Aorta (tissue), 5 donors: ENCODE measurements around the gene TBCD. TPM values are rescaled to one million over a fixed set of nuclear protein-coding genes. Genes with fewer than 3 reads are reported as not detected.
A peak's percentile ranks its signal among the peaks of the same experiment; 100 is the strongest.

Experiments used
- ATAC-seq: fragments of 200-7000 bp; cut with Tn5 transposase; one replicate; pipeline ENCODE4 v1.9.1; 2022; ENCODE audit warnings: moderate library complexity; ENCODE audit not compliant: low FRiP score
- DNase-seq, 2 donors: peaks; one replicate each; pipeline ENCODE4 v3.0.0-alpha.2; 2020
- H3K27ac ChIP-seq, 2 donors: one replicate each; pipeline ENCODE4 v1.5.1; 2013; ENCODE audit warnings: low read length in 2 of 2, mild to moderate bottlenecking in 2 of 2, moderate library complexity in 2 of 2, control low read depth in 1 of 2, inconsistent platforms in 1 of 2, low read depth in 1 of 2
- H3K27me3 ChIP-seq, 2 donors: one replicate each; pipeline ENCODE4 v1.6.1; 2013; ENCODE audit warnings: control low read depth in 1 of 2, low read length in 1 of 2, mild to moderate bottlenecking in 1 of 2, moderate library complexity in 1 of 2; ENCODE audit not compliant: insufficient read depth in 2 of 2, control insufficient read depth in 1 of 2
- H3K36me3 ChIP-seq, 2 donors: one replicate each; pipeline ENCODE4 v1.6.1; 2013; ENCODE audit warnings: control low read depth in 1 of 2, low read length in 1 of 2, mild to moderate bottlenecking in 1 of 2; ENCODE audit not compliant: insufficient read depth in 2 of 2, control insufficient read depth in 1 of 2
- H3K4me1 ChIP-seq, 2 donors: one replicate each; pipeline ENCODE4 v1.6.1; 2013; ENCODE audit warnings: low read length in 2 of 2, control low read depth in 1 of 2, mild to moderate bottlenecking in 1 of 2, moderate library complexity in 1 of 2; ENCODE audit not compliant: insufficient read depth in 2 of 2, control insufficient read depth in 1 of 2
- H3K4me3 ChIP-seq, 2 donors: one replicate each; pipeline ENCODE4 v1.5.1; 2013; ENCODE audit warnings: low read length in 2 of 2, control low read depth in 1 of 2, mild to moderate bottlenecking in 1 of 2
- H3K9me3 ChIP-seq: one replicate; pipeline ENCODE4 v1.6.1; 2013; ENCODE audit warnings: mild to moderate bottlenecking, low read length; ENCODE audit not compliant: control insufficient read depth
- WGBS, 2 donors: extraction: QIAGEN DNeasy Blood & Tissue Kit; methylation state at CpG; one replicate each; pipeline ENCODE4 v1.1.7; 2013; 5-methylcytosine and 5-hydroxymethylcytosine counted together
- intact Hi-C, 2 donors: fragments of 100-400 bp; cut with DNase I; formaldehyde crosslinking; loops; one replicate each; pipeline versions ENCODE4 v1.14.2 to v1.15.0; 2022
- polyA plus RNA-seq, 2 donors: library from polyadenylated mRNA; stranded (reverse); fragments of 200-250 nt; gene quantifications; one replicate each; pipeline ENCODE4 v1.2.3, GENCODE V29; 2013
- total RNA-seq, 2 donors: library from RNA; stranded (reverse); fragmentation: NEBNext Ultra II Directional; extraction: Animal tissue kit (Norgen Biotek cat#: 25700); gene quantifications; one replicate each; pipeline ENCODE4 v1.2.1, GENCODE V29; 2021
- donor health status: healthy with polysubstance abuse.
- donor health status: Bipolar disorder and iron deficiency.
- donor health status: DM: no; HTN: no; CAD: no.
- donor health status: DM: no; HTN: no; CAD: no.
- donor health status: DM: yes; HTN: yes; CAD: no.

TBCD gene
- total and polyA plus RNA-seq, 4 donors, result 20.0 to 182 (median 111) TPM

DNA sequence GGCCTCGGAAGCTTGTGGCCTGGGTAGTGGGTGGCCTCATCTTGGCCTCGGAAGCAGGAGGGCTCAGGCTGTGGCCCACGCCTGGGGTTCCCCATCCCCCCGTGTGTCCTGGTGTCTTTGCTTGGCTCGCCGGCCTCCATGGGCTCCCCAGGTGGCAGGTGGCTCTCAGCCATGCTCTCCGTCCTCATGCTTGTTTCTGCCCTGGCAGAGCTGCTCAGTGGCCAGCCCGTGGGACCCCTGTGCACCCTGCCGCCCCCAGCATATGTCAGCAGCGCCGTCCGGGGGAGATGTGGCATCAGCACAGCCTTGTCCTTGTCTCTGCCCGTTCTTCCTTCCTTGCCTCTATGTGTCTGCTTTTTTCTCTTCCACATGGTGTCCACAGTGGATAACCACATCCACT lies 38.5 kb downstream of the TBCD start:
- H3K27ac ChIP-seq, result no peak overlapping the region
- H3K36me3 ChIP-seq, result no peaks in the 10 kb centered on the region
- DNase-seq (no peak), ATAC-seq (no peak)
- no peaks in the 10 kb centered on the region for H3K9me3 ChIP-seq
- H3K4me3 ChIP-seq, result no peak overlapping the region
- WGBS, 2 donors, result 92 to 96% methylated on average over 13 of the region's 13 CpGs
- intact Hi-C loops, result no loop called here
- no peaks in the 10 kb centered on the region for H3K27me3 ChIP-seq
- no peaks in the 10 kb centered on the region for H3K4me1 ChIP-seq

DNA sequence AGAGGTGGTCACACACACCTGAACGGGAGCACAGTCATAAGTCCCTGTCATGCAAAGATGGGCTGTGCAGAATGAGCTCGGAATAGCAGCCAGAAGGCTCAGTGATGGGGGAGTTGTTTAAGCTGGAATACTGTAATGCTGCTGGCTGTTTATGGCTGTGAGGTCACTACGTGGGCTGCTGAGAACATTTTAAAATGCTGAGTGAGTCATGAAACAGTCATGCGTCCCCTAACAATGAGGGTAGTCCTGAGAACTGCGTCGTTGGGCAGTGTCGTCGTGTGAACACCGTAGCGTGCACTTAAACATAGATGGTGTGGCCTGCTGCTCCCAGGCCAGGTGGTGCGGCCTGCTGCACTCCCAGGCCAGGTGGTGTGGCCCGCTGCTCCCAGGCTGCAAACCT lies 39.7 kb downstream of the TBCD start:
- ATAC-seq (no peak), DNase-seq (no peak)
- no peak overlapping the region for H3K27ac ChIP-seq
- no peaks in the 10 kb centered on the region for H3K4me1 ChIP-seq
- no peaks in the 10 kb centered on the region for H3K9me3 ChIP-seq
- H3K4me3 ChIP-seq, result no peak overlapping the region
- no peaks in the 10 kb centered on the region for H3K36me3 ChIP-seq
- no peaks in the 10 kb centered on the region for H3K27me3 ChIP-seq
- 85 to 88% methylated on average over 12 of the region's 12 CpGs for WGBS, 2 donors
- intact Hi-C loops, result no loop called here

DNA sequence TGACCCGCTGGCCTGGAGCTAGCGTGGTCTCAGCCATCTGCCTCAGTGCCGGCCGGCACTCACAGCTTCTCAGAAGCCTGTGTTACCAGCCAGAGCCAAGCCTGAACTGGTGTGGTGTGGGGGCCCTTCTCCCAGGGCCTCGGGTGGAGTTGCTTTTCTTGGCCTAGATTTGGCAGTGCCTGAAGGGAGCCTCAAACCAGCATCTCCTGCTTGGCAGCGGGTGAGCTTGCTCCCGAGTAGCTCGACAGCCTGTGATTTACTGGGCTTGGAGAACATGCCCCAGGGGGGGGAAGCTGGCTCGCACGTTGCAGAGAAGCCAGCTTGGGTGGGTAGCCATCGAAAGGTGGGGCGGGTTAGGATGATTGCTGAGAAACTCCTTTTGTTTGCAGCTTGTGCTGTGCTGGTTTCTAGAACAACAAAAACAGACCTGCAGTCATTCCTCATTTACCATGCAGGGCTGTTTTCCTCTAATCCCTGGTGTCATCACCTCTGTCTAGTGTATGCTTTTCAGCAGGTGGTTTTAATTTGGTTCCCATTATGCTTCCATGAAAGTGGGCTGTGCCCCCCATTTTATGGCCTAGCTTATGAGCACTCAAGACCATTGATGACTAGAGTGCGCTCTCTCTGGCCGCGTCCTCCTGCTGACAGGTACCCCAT lies 42.2 kb downstream of the TBCD start:
- no peak overlapping the region for H3K27ac ChIP-seq
- peak; percentile 74 for ATAC-seq
- peak in 1 of 2 donors; percentile 74 for DNase-seq

DNA sequence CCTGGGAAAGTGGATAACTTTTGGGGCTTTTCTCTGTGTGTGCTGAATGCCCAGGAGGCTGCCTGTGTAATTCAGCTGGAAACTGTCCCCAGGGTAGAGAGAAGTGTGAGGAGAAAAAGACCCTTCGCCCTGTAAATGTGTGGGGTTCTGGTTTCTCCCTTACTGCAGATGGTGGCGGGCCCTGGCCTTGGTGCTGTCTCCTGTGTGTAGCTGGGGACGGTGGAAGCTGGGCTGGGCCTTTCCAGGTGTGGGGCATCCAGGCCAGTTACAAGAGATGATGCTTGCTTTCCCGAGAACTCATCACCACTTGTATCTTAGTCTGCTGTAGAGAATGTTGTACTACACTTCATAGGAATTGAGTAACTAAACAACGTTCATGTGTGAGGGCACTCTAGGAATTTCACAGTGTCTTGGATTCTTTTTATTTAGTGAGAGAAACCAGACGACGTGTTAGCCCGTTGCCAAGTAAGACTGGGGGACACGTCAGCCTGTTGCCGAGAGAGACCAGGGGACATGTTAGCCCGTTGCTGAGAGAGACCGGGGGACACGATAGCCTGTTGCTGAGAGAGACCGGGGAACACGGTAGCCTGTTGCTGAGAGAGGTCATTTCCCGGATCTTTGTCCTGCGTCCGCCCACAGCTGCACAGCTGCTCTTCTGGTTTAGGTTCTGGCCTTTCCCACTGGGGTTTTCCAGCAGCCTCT lies 43.1 kb downstream of the TBCD start:
- Histone ChIP-seq H3K27me3 (no peaks in the 10 kb centered on the region), H3K4me3 (no peak overlapping the region), H3K9me3 (no peaks in the 10 kb centered on the region), H3K36me3 (peaks cover 0 to 2% of the 10 kb centered on the region in 2 donors), H3K27ac (no peak overlapping the region), H3K4me1 (no peaks in the 10 kb centered on the region)
- intact Hi-C loops, result no loop called here
- WGBS, 2 donors, result 94 to 96% methylated on average over 18 of the region's 18 CpGs
- DNase-seq, result no peak
- no peak for ATAC-seq

More for the DNA sequence above, 42.2 kb downstream of the TBCD start:
- WGBS, 2 donors, result 29 to 32% methylated on average over 14 to 15 of the region's 15 CpGs
- intact Hi-C loops, result no loop called here
- Histone ChIP-seq H3K4me1 (no peaks in the 10 kb centered on the region), H3K9me3 (no peaks in the 10 kb centered on the region), H3K27me3 (no peaks in the 10 kb centered on the region), H3K36me3 (no peaks in the 10 kb centered on the region), H3K4me3 (no peak overlapping the region)

DNA sequence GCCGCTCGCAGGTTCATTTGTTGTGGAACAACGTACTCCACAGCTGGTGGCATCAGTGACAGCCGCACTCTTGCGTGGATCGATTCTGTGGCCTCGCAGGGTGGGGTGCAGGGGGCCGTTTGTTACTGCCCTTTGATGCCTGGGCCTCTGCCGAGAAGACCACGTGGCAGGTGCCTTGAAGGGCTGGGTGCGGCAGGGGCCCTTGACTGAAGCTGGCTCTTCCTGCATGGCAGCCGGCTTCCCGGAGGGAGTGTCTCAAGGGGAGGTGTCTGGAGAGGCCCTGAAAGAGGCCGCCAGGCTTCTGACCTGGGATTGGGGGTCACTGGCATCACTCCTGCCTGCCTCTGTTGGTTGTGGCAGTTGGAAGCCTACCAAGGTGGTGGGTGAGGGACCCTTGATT lies 43.8 kb downstream of the TBCD start:
- 96% methylated on average over 14 of the region's 14 CpGs for WGBS, 2 donors
- Histone ChIP-seq H3K4me3 (no peak overlapping the region), H3K9me3 (no peaks in the 10 kb centered on the region), H3K27me3 (no peaks in the 10 kb centered on the region), H3K36me3 (peaks cover 0 to 2% of the 10 kb centered on the region in 2 donors), H3K27ac (no peak overlapping the region), H3K4me1 (no peaks in the 10 kb centered on the region)
- intact Hi-C loops, result no loop called here
- ATAC-seq (no peak), DNase-seq (peak in 1 of 2 donors; percentile 70)

DNA sequence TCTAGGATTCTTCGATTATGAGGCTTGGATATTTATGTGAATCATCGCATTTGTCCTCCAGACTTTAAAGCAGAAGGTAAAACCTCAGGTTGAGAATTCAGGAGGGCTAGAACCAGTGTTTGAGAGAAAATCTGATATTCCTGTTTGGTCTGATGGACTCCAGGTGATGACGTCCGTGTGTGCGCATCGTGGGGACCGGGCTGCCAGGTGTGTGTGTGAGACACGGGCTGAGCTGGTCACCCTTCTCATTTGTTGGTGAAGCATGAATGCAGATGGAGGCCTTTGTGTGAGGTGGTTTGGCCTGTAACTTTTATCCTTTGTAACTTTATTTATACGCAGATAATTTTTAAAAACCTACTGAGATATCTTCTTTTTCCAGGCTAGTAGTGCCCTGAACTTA lies 45.2 kb downstream of the TBCD start:
- no peak overlapping the region for H3K4me3 ChIP-seq
- intact Hi-C loops, result no loop called here
- H3K27me3 ChIP-seq, result no peaks in the 10 kb centered on the region
- no peaks in the 10 kb centered on the region for H3K4me1 ChIP-seq
- H3K27ac ChIP-seq, result no peak overlapping the region
- DNase-seq (no peak), ATAC-seq (no peak)
- H3K9me3 ChIP-seq, result no peaks in the 10 kb centered on the region
- peaks cover 0 to 2% of the 10 kb centered on the region in 2 donors for H3K36me3 ChIP-seq
- WGBS, 2 donors, result 96% methylated on average over 9 of the region's 9 CpGs

DNA sequence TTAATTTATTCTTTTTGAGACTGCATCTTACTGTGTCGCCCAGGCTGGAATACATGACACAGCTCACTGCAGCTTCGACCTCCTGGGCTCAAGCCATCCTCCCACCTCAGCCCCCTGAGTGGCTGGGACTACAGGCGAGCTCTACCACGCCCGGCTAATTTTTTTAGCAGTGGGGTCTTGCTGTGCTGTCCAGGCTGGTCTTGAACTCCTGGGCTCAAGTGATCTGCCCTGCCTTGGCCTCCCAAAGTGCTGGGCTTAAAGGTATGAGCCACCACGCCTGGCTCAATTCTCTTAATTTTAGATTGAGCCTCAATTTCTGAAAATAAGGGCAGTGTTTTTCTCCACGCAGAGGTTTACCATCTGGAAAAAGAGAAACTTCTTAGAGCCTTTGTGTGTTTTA lies 46.9 kb downstream of the TBCD start:
- Histone ChIP-seq H3K27me3 (no peaks in the 10 kb centered on the region), H3K27ac (no peak overlapping the region), H3K36me3 (peaks cover 0 to 2% of the 10 kb centered on the region in 2 donors), H3K9me3 (no peaks in the 10 kb centered on the region), H3K4me3 (no peak overlapping the region), H3K4me1 (no peaks in the 10 kb centered on the region)
- ATAC-seq, result no peak
- 97 to 99% methylated on average over 7 of the region's 7 CpGs for whole genome bisulfite sequencing, 2 donors
- no peak for DNase-seq
- intact Hi-C loops, result no loop called here

DNA sequence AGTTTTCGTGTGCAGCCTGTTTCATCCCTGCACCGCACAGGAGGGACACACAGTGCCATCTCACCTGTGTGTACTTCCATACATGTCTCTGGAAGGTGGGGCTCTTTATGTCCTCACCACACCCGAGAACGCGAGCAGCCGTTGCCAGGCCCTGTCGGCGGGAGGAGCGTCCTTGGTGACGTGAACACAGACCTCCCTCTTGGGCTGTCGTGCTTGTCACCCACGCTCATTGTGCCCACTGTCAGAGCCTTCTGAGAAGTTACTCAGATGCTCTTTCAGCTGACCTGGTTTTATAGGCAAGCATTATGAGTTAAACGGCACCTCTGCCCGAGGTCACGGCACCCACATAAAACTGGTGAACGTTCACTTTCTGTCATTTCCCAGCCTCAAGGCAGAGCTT lies 47.7 kb downstream of the TBCD start:
- WGBS, 2 donors, result 95 to 97% methylated on average over 16 of the region's 16 CpGs
- H3K9me3 ChIP-seq, result no peaks in the 10 kb centered on the region
- intact Hi-C loops, result no loop called here
- peaks cover 0 to 2% of the 10 kb centered on the region in 2 donors for H3K36me3 ChIP-seq
- no peak for ATAC-seq
- H3K4me3 ChIP-seq, result no peak overlapping the region
- no peak overlapping the region for H3K27ac ChIP-seq
- H3K4me1 ChIP-seq, result no peaks in the 10 kb centered on the region
- DNase-seq, result no peak
- no peaks in the 10 kb centered on the region for H3K27me3 ChIP-seq

DNA sequence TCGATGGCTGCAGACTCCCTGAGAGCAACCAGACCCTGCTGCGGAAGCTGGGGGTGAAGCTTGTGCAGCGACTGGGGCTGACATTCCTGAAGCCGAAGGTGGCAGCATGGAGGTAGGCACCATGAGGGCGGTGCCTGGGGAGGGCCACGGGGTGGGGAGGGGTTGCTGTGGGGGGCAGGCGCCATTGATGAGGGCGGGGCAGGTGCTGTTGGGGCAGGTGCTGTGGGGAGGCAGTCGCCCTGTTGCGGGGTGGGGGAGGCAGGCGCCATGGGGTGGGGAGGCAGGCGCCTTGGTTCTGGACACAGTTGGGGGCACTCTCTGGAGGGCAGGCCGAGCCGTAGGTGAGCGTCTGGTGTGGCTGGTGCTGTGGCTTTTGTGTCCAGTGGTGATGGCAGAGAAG lies 49.0 kb downstream of the TBCD start:
- H3K4me3 ChIP-seq, result no peak overlapping the region
- no peak for ATAC-seq
- H3K27me3 ChIP-seq, result no peaks in the 10 kb centered on the region
- no peaks in the 10 kb centered on the region for H3K4me1 ChIP-seq
- H3K27ac ChIP-seq, result no peak overlapping the region
- DNase-seq, result no peak
- H3K9me3 ChIP-seq, result no peaks in the 10 kb centered on the region
- peaks cover 0 to 2% of the 10 kb centered on the region in 2 donors for H3K36me3 ChIP-seq
- intact Hi-C loops, result loop anchor here in 1 of 2 donors (10.0 kb wide), 1 partner anchor 64 kb away; no protein-coding TSS in a partner anchor
- WGBS, 2 donors, result 97 to 98% methylated on average over 14 to 15 of the region's 15 CpGs
